ENCODE measurements around the gene XPOT. TPM values are rescaled to one million over a fixed set of nuclear protein-coding genes. Genes with fewer than 3 reads are reported as not detected.

The XPOT gene
- total and polyA plus RNA-seq, 4 donors = 21.1 to 65.7 (median 36.6) TPM

DNA sequence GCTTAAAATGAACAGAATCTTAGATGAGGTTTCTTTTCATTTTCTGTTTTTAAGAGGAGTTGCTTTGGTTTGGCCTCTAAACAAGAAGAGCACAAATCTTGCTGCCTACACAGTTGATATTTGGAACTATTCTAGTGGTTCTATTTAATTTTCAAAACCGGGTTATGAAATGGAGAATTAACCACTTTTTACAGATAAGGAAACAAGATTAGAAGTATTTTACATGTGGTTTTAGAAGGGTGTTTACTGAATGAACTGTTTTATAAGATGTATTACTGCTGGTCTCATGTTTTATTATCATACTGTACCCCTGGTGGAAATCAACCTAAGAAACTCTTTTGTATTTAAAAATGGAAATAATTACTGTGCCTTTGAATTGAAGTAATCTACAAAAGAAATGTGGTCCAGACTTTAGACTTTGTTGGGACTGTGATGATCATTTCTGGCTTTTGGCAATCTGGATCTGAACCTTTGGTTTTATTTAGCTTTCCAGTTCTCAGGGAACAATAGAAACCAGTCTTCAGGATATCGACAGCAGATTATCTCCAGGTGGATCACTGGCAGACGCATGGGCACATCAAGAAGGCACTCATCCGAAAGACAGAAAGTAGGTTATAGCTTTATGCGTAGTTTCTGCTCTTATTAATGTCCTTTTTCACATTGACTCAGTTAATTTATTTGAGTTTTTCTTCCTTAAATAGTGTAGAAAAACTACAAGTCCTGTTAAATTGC, 91.0 kb downstream of the XPOT start:
- Histone ChIP-seq H3K27me3 (ENCODE audit: control insufficient read depth in 3 of 3, insufficient read depth in 3 of 3, low read length in 2 of 3) (no peaks in the 10 kb centered on the region), H3K36me3 (ENCODE audit: control insufficient read depth in 4 of 4, insufficient read depth in 4 of 4, low read length in 4 of 4) (peaks cover 0 to 28% (median 20%) of the 10 kb centered on the region in 4 donors), H3K9me3 (ENCODE audit: control insufficient read depth in 4 of 4, insufficient read depth in 3 of 4, low read length in 3 of 4) (no peaks in the 10 kb centered on the region), H3K4me1 (ENCODE audit: control insufficient read depth in 5 of 5, insufficient read depth in 5 of 5, low read length in 5 of 5) (no peaks in the 10 kb centered on the region), H3K9ac (ENCODE audit: insufficient read depth in 1 of 2, low read length in 2 of 2) (no peak overlapping the region), H3K27ac (ENCODE audit: low read depth in 1 of 2, low read length in 1 of 2) (no peak overlapping the region), H3K4me3 (no peak overlapping the region)
- DNase-seq (no peak), ATAC-seq (ENCODE audit: insufficient read depth, low FRiP score) (no peak)
- 72 to 74% methylated on average over 5 of the region's 5 CpGs for WGBS, 2 donors
- TF ChIP-seq, protein P1, sequence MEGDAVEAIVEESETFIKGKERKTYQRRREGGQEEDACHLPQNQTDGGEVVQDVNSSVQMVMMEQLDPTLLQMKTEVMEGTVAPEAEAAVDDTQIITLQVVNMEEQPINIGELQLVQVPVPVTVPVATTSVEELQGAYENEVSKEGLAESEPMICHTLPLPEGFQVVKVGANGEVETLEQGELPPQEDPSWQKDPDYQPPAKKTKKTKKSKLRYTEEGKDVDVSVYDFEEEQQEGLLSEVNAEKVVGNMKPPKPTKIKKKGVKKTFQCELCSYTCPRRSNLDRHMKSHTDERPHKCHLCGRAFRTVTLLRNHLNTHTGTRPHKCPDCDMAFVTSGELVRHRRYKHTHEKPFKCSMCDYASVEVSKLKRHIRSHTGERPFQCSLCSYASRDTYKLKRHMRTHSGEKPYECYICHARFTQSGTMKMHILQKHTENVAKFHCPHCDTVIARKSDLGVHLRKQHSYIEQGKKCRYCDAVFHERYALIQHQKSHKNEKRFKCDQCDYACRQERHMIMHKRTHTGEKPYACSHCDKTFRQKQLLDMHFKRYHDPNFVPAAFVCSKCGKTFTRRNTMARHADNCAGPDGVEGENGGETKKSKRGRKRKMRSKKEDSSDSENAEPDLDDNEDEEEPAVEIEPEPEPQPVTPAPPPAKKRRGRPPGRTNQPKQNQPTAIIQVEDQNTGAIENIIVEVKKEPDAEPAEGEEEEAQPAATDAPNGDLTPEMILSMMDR (IDR thresholded peaks at IDR 0.05; ENCODE audit: control extremely low read depth, extremely low read depth) = no peak

DNA sequence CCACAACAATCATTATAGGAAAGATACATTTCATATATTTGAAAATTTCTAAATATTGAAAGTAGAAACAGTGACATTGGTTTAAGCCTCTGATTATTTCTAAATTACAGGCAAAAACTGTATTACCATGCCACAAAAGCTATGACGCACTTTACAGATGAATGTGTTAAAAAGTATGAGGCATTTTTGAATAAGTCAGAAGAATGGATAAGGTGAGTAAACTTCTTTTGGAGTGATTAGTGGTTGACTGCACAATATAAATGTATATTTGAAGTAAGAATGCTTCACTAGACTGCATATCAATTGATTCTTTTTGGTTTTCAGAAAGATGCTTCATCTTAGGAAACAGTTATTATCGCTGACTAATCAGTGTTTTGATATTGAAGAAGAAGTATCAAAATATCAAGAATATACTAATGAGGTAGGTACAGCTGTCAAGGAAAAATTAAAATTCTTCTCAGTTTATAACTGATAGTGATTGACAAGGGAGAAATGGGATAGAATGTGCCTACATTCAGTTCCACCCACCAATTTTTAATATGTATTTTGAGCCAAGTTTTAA, 92.7 kb downstream of the XPOT start:
- no peaks in the 10 kb centered on the region for H3K27me3 ChIP-seq (ENCODE audit: control insufficient read depth in 3 of 3, insufficient read depth in 3 of 3, low read length in 2 of 3)
- ATAC-seq (ENCODE audit: insufficient read depth, low FRiP score) (no peak), DNase-seq (no peak)
- H3K4me3 ChIP-seq = no peak overlapping the region
- peaks cover 0 to 29% (median 18%) of the 10 kb centered on the region in 4 donors for H3K36me3 ChIP-seq (ENCODE audit: control insufficient read depth in 4 of 4, insufficient read depth in 4 of 4, low read length in 4 of 4)
- H3K4me1 ChIP-seq (ENCODE audit: control insufficient read depth in 5 of 5, insufficient read depth in 5 of 5, low read length in 5 of 5) = no peaks in the 10 kb centered on the region
- 98 to 100% methylated on average over 2 of the region's 2 CpGs for WGBS, 2 donors
- TF ChIP-seq, protein P1 (IDR thresholded peaks at IDR 0.05; ENCODE audit: control extremely low read depth, extremely low read depth) = no peak
- H3K27ac ChIP-seq (ENCODE audit: low read depth in 1 of 2, low read length in 1 of 2) = no peak overlapping the region
- no peak overlapping the region for H3K9ac ChIP-seq (ENCODE audit: insufficient read depth in 1 of 2, low read length in 2 of 2)
- H3K9me3 ChIP-seq (ENCODE audit: control insufficient read depth in 4 of 4, insufficient read depth in 3 of 4, low read length in 3 of 4) = no peaks in the 10 kb centered on the region

DNA sequence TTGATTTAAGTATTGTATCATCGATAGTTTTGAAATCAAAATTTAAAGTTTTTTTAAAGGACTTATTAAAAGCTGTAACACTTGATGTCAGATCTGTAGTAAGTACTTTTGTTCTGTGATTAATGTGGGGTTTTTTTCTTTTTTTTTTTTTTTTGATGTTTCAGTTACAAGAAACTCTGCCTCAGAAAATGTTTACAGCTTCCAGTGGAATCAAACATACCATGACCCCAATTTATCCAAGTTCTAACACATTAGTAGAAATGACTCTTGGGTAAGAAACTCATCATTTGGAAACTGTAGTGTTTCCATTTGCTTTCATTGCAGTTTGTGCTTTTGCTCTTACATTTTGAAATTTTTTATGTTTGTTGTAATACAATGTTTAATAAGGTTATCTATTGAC, 93.3 kb downstream of the XPOT start:
- no peak for ATAC-seq (ENCODE audit: insufficient read depth, low FRiP score)
- Histone ChIP-seq H3K9me3 (ENCODE audit: control insufficient read depth in 4 of 4, insufficient read depth in 3 of 4, low read length in 3 of 4) (no peaks in the 10 kb centered on the region), H3K9ac (ENCODE audit: insufficient read depth in 1 of 2, low read length in 2 of 2) (no peak overlapping the region), H3K4me1 (ENCODE audit: control insufficient read depth in 5 of 5, insufficient read depth in 5 of 5, low read length in 5 of 5) (no peaks in the 10 kb centered on the region), H3K27me3 (ENCODE audit: control insufficient read depth in 3 of 3, insufficient read depth in 3 of 3, low read length in 2 of 3) (no peaks in the 10 kb centered on the region), H3K4me3 (no peak overlapping the region), H3K36me3 (ENCODE audit: control insufficient read depth in 4 of 4, insufficient read depth in 4 of 4, low read length in 4 of 4) (peaks cover 0 to 29% (median 17%) of the 10 kb centered on the region in 4 donors), H3K27ac (ENCODE audit: low read depth in 1 of 2, low read length in 1 of 2) (no peak overlapping the region)
- no peak for DNase-seq
- 93 to 94% methylated on average over 1 of the region's 1 CpG for WGBS, 2 donors
- TF ChIP-seq, protein P1 (IDR thresholded peaks at IDR 0.05; ENCODE audit: control extremely low read depth, extremely low read depth) = no peak

Measured in lung (tissue), 12 donors.